Stimulated activated CD4-positive, alpha-beta T cell treated with anti-CD3 and anti-CD28 coated beads, Interleukin-4, amount 100 ng/mL, for 4 hours (primary cell): ENCODE results near the gene STXBP5.

Experiments
- DNase-seq, 2 experiments: peaks; one replicate each; pipeline ENCODE4 v3.0.0-alpha.2; 2020

The STXBP5 gene

GRCh38 chr6:147212622-147213021 is 8.4 kb downstream of the STXBP5 start:
- no peak for DNase-seq

GRCh38 chr6:147213772-147214171 is 9.6 kb downstream of the STXBP5 start:
- no peak for DNase-seq

GRCh38 chr6:147214248-147215227 is 10.3 kb downstream of the STXBP5 start:
- no peak for DNase-seq

GRCh38 chr6:147216915-147217314 is 12.7 kb downstream of the STXBP5 start:
- DNase-seq: no peak

- DNase-seq: no peak
Observed at GRCh38 chr6:147217840-147218404, 13.7 kb downstream of the STXBP5 start.

GRCh38 chr6:147218797-147219196 is 14.6 kb downstream of the STXBP5 start:
- no peak for DNase-seq

GRCh38 chr6:147219463-147219862 is 15.2 kb downstream of the STXBP5 start:
- no peak for DNase-seq

GRCh38 chr6:147220345-147220744 is 16.1 kb downstream of the STXBP5 start:
- no peak for DNase-seq

- no peak for DNase-seq
Observed at GRCh38 chr6:147221739-147222138, 17.5 kb downstream of the STXBP5 start.

GRCh38 chr6:147222160-147222838 is 18.1 kb downstream of the STXBP5 start:
- no peak for DNase-seq

GRCh38 chr6:147223736-147224135 is 19.5 kb downstream of the STXBP5 start:
- DNase-seq: no peak

GRCh38 chr6:147226163-147226724 is 22.0 kb downstream of the STXBP5 start:
- DNase-seq: no peak

GRCh38 chr6:147226877-147227276 is 22.7 kb downstream of the STXBP5 start:
- DNase-seq: no peak

GRCh38 chr6:147227770-147228320 is 23.6 kb downstream of the STXBP5 start:
- DNase-seq: no peak

- no peak for DNase-seq
Observed at GRCh38 chr6:147231589-147231988, 27.4 kb downstream of the STXBP5 start.

GRCh38 chr6:147234685-147235084 is 30.5 kb downstream of the STXBP5 start:
- DNase-seq: no peak

- DNase-seq: no peak
Observed at GRCh38 chr6:147238164-147238563, 33.9 kb downstream of the STXBP5 start.

- no peak for DNase-seq
Observed at GRCh38 chr6:147238906-147239305, 34.7 kb downstream of the STXBP5 start.

- no peak for DNase-seq
Observed at GRCh38 chr6:147244832-147245231, 40.6 kb downstream of the STXBP5 start.

GRCh38 chr6:147245693-147246092 is 41.5 kb downstream of the STXBP5 start:
- no peak for DNase-seq

GRCh38 chr6:147246853-147247635 is 42.8 kb downstream of the STXBP5 start:
- DNase-seq: no peak

GRCh38 chr6:147248859-147249258 is 44.6 kb downstream of the STXBP5 start:
- no peak for DNase-seq
